Kidney epithelial cell (primary cell): ENCODE results near the gene SPATA16. TPM values are rescaled to one million over a fixed set of nuclear protein-coding genes. Genes with fewer than 3 reads are reported as not detected.

Source experiments
- DNase-seq: peaks from one replicate; pipeline ENCODE4 v3.0.0-alpha.2; 2010; ENCODE audit warnings: low read depth
- H3K27me3 ChIP-seq: 2 replicates; pipeline ENCODE4 v1.6.0; 2011; ENCODE audit warnings: low read length; ENCODE audit not compliant: control insufficient read depth, insufficient read depth
- H3K36me3 ChIP-seq: 2 replicates; pipeline ENCODE4 v1.5.1; 2011; ENCODE audit warnings: low read length; ENCODE audit not compliant: control insufficient read depth, insufficient read depth
- H3K4me3 ChIP-seq: 2 replicates; pipeline ENCODE4 v1.5.1; 2011; ENCODE audit warnings: low read depth, mild to moderate bottlenecking, control low read depth, low read length
- total RNA-seq: library from RNA; depleted of rRNA; stranded (reverse); fragments of >200 nt; gene quantifications from 2 replicates; pipeline ENCODE4 v1.2.3, GENCODE V29; 2015
- TF ChIP-seq, protein P1 (sequence below): IDR thresholded peaks from 2 replicates; pipeline ENCODE4 v1.5.1; 2011; ENCODE audit warnings: mild to moderate bottlenecking, moderate library complexity, low read length, control low read depth, inconsistent platforms; ENCODE audit not compliant: insufficient read depth, poor library complexity, severe bottlenecking

SPATA16 gene
- total RNA-seq, 1 donor from 2014 or later = not detected

DNA sequence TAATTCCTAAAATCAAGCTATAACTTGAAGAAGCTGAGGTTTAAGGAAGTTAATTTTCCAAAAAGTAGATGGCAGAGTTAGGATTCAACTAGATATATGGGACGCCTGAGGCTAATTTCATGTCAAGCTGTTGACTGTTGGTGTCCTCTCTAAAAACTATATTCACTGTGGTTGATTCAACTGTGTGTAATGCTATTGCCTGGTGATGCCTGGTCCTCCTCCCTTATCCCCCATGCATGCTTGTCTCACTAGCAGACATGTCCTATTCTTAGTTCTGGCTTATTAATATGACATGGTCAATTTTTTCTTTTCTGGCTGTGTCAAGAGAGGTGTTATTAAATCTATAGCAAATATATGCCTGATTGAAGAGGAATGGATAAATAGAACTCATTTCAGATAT lies 156.1 kb downstream of the SPATA16 start:
- no peak overlapping the region for H3K4me3 ChIP-seq
- no peak for DNase-seq
- H3K36me3 ChIP-seq = no peaks in the 10 kb centered on the region
- TF ChIP-seq, protein P1, sequence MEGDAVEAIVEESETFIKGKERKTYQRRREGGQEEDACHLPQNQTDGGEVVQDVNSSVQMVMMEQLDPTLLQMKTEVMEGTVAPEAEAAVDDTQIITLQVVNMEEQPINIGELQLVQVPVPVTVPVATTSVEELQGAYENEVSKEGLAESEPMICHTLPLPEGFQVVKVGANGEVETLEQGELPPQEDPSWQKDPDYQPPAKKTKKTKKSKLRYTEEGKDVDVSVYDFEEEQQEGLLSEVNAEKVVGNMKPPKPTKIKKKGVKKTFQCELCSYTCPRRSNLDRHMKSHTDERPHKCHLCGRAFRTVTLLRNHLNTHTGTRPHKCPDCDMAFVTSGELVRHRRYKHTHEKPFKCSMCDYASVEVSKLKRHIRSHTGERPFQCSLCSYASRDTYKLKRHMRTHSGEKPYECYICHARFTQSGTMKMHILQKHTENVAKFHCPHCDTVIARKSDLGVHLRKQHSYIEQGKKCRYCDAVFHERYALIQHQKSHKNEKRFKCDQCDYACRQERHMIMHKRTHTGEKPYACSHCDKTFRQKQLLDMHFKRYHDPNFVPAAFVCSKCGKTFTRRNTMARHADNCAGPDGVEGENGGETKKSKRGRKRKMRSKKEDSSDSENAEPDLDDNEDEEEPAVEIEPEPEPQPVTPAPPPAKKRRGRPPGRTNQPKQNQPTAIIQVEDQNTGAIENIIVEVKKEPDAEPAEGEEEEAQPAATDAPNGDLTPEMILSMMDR = no peak
- no peaks in the 10 kb centered on the region for H3K27me3 ChIP-seq

GRCh38 chr3:172982736-172983364 lies 158.2 kb downstream of the SPATA16 start:
- no peak overlapping the region for H3K4me3 ChIP-seq
- no peak for DNase-seq
- H3K36me3 ChIP-seq = no peaks in the 10 kb centered on the region
- no peaks in the 10 kb centered on the region for H3K27me3 ChIP-seq
- TF ChIP-seq, protein P1 = no peak

- Histone ChIP-seq H3K4me3 (no peak overlapping the region), H3K36me3 (no peaks in the 10 kb centered on the region), H3K27me3 (no peaks in the 10 kb centered on the region)
- TF ChIP-seq, protein P1 = no peak
- DNase-seq = no peak
These were observed 159.5 kb downstream of the SPATA16 start for GRCh38 chr3:172981407-172981983.

DNA sequence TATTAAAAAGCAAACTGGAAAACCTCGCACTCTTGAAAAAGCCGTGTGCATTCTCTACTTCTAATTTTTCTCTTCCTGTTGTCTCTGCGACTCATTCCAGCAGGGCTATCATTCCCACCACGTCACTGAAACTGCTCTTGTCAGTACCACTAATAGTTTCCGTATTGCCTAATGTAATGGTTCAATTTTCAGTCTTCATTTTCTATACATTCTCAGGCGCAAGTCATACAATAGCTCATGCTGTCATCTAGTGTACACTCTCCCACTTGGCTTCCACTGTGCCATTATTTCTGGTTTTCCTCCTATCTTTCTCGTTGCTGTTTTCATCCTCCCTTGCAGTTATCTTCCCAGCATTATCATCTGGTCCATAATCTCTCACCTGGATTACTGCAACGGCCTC lies 160.2 kb downstream of the SPATA16 start:
- TF ChIP-seq, protein P1 = no peak
- Histone ChIP-seq H3K4me3 (no peak overlapping the region), H3K36me3 (no peaks in the 10 kb centered on the region), H3K27me3 (no peaks in the 10 kb centered on the region)
- DNase-seq = no peak

- H3K36me3 ChIP-seq = no peaks in the 10 kb centered on the region
- no peaks in the 10 kb centered on the region for H3K27me3 ChIP-seq
- DNase-seq = no peak
- TF ChIP-seq, protein P1 = no peak
- H3K4me3 ChIP-seq = no peak overlapping the region
These were observed 163.3 kb downstream of the SPATA16 start for GRCh38 chr3:172977696-172978095.

DNA sequence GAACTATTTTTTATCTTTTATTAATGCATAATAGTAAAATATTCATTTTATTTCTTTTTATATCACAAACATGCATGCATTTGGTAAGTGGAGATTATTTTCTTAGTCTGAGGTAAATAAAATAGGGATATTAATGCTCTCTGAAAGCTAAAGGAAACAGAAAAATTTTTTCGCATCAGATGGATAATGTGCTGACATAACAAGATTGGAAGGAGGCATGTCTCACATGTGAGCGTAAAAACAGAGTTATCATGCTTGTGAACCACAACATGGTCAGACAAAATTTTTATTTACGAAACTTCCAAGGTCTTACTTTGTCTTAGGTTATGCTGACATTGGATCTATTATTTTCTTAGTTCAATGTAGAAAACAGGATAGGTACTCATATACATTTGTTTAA lies 166.1 kb downstream of the SPATA16 start:
- TF ChIP-seq, protein P1 = no peak
- no peaks in the 10 kb centered on the region for H3K36me3 ChIP-seq

More for the DNA sequence above, 166.1 kb downstream of the SPATA16 start:
- no peak for DNase-seq
- no peak overlapping the region for H3K4me3 ChIP-seq
- no peaks in the 10 kb centered on the region for H3K27me3 ChIP-seq
